Effector memory CD8-positive, alpha-beta T cell (primary cell): ENCODE measurements around the gene SIK2.

Experiments used
- ATAC-seq: fragments of 150-1000 bp; cut with Tn5 transposase; replicated peaks from 2 replicates; pipeline ENCODE4 v1.10.0; 2021; ENCODE audit warnings: mild to moderate bottlenecking, moderate library complexity
- DNase-seq, 3 experiments: peaks; one replicate each; pipeline ENCODE4 v3.0.0; 2021
- H3K27ac Mint-ChIP-seq, 2 donors: one replicate each; pipeline ENCODE4 v1.8.0; 2022; ENCODE audit warnings: mild to moderate bottlenecking in 2 of 2, mixed read lengths in 2 of 2, moderate library complexity in 2 of 2
- H3K27me3 Mint-ChIP-seq, 2 donors: one replicate each; pipeline ENCODE4 v1.8.0; 2022; ENCODE audit warnings: mixed read lengths in 2 of 2
- H3K36me3 Mint-ChIP-seq: one replicate; pipeline ENCODE4 v1.8.0; 2022; ENCODE audit warnings: mild to moderate bottlenecking, moderate library complexity, mixed read lengths; ENCODE audit not compliant: insufficient read depth
- H3K4me1 Mint-ChIP-seq, 2 donors: one replicate each; pipeline ENCODE4 v1.8.0; 2022; ENCODE audit warnings: low read depth in 2 of 2, mixed read lengths in 2 of 2
- H3K4me3 Mint-ChIP-seq, 2 donors: one replicate each; pipeline ENCODE4 v1.8.0; 2022; ENCODE audit warnings: mild to moderate bottlenecking in 2 of 2, mixed read lengths in 2 of 2, moderate library complexity in 2 of 2
- H3K9me3 Mint-ChIP-seq, 2 donors: one replicate each; pipeline ENCODE4 v1.8.0; 2022; ENCODE audit warnings: mixed read lengths in 2 of 2

The SIK2 gene

DNA sequence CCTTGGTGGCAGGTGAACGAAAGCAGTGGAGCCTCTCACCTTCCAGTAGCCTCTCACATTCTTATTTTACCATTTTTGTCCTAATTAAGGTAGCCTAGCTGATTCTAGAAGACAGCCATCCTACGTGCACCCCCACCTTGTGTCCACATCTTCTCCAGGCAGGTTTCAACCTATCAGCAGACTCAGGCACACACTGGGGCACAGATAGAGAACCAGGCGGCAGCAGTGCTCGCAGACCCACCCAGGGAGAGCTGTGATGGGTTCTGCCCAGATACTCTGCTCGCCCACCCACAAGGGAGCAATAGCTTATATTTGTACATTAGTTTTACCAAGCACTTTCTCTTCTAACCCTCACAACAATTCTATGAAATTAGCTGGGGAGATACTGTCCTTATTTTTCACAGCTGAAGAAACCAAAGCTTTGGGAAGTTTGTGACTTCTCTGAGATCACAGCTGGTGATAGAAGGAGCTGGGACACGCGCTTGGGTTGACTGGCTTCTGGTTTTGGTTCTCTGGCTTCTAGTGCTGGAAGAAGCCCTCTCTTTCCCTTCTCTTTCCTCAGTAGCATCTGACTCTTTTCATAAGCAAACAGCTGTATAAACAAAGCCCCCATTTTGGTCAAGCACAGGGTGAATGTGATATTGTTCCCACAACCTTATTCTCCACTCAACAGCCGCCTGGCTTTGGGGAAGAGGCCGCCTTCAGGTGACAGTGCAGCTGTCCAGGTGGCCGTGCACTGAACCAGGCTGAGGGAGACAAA lies 127.0 kb downstream of the SIK2 start:
- Mint-ChIP-seq H3K9me3 (no peaks in the 10 kb centered on the region), H3K27me3 (no peaks in the 10 kb centered on the region), H3K4me3 (no peak overlapping the region), H3K27ac (peak overlapping the region in 1 of 2 donors; percentile 31), H3K4me1 (no peaks in the 10 kb centered on the region), H3K36me3 (peaks cover 25% of the 10 kb centered on the region)
- ATAC-seq (no peak), DNase-seq (no peak)

DNA sequence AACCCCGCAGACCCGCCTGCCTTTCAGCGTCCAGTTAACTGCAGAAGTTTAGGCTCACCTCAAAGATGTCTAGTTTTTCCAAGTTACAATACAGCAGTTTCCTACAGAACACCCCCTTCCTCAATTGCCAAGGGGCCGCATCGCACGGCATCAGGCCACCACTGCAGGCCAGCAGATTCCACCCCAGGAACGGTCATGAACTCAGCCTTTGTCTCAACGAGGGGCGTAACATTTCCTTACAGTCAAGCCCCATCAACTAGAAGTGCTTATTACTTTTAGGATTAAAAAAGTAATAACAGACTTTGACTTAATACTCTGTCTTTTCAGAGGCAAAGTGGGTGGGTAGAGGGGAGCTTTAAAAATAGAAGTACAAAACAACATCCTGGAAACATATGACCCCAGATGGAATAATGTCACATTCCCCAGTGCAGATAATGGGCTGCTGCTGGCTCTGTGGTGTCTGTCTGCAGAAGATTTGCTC lies 127.6 kb downstream of the SIK2 start:
- H3K27ac Mint-ChIP-seq, result peak overlapping the region in 1 of 2 donors; percentile 31
- ATAC-seq (no peak), DNase-seq (no peak)
- H3K4me1 Mint-ChIP-seq, result no peaks in the 10 kb centered on the region
- no peak overlapping the region for H3K4me3 Mint-ChIP-seq
- H3K27me3 Mint-ChIP-seq, result no peaks in the 10 kb centered on the region
- H3K36me3 Mint-ChIP-seq, result peaks cover 20% of the 10 kb centered on the region
- no peaks in the 10 kb centered on the region for H3K9me3 Mint-ChIP-seq

DNA sequence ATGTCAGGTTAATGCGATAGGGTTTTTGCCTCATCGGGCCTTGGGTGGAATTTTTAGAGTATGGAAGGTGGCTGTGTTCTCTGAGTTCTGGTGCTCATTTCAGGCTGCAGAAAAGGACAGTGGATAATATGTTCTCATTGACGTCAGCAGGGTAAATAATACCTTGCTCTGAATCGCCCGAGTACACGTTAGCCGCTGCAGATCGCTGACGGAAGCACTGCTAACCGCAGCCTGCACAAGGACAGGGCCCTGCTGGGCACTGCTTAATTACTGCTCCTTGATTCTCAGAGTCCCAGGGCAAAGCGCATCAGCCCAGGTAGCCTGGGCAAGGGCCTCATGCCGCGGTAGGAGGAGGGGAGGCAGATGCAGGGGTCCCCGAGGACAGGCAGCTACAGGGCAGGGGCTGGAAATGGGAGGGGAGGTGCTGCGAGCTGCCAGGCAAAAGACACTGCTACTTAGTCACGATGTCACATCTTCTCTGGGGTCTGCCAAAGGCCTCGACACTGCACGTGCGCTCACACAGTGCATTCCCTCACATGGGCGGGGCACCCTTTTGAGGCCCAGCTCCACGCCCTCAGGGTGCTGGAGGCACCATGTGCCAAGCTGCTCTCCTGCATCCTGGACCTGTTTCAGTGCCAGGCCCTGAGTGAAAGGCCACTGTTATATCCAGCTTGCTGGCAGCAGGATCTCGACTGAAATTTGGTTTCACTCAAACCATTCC lies 128.8 kb downstream of the SIK2 start:
- no peak overlapping the region for H3K4me3 Mint-ChIP-seq
- DNase-seq (no peak), ATAC-seq (no peak)
- H3K4me1 Mint-ChIP-seq, result no peaks in the 10 kb centered on the region
- peak overlapping the region in 1 of 2 donors; percentile 20 for H3K27ac Mint-ChIP-seq
- peaks cover 13% of the 10 kb centered on the region for H3K36me3 Mint-ChIP-seq
- no peaks in the 10 kb centered on the region for H3K27me3 Mint-ChIP-seq
- H3K9me3 Mint-ChIP-seq, result no peaks in the 10 kb centered on the region

DNA sequence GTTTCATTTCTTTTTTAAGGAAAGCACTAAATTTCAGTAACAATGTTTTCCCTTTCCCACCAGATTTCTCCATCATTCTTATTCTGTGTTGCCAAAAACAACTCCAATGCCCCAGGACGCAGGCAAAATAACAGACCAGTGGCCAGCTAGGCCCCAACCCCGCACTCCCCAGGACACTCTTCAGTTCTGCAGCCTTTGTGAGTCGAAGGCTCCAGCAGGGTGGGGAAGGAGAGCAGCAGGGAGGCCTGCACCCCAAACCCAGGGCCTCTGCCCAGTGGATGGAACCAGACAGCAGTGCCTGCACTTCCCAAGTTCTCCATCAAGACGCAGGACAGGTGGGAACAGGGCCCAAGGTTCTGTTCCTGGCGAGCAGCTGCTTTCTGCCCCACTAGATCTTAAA lies 129.6 kb downstream of the SIK2 start:
- no peak overlapping the region for H3K4me3 Mint-ChIP-seq
- no peaks in the 10 kb centered on the region for H3K9me3 Mint-ChIP-seq
- H3K27me3 Mint-ChIP-seq, result no peaks in the 10 kb centered on the region
- ATAC-seq (no peak), DNase-seq (no peak)
- H3K36me3 Mint-ChIP-seq, result peaks cover 7% of the 10 kb centered on the region
- no peaks in the 10 kb centered on the region for H3K4me1 Mint-ChIP-seq
- H3K27ac Mint-ChIP-seq, result peak overlapping the region in 1 of 2 donors; percentile 35

DNA sequence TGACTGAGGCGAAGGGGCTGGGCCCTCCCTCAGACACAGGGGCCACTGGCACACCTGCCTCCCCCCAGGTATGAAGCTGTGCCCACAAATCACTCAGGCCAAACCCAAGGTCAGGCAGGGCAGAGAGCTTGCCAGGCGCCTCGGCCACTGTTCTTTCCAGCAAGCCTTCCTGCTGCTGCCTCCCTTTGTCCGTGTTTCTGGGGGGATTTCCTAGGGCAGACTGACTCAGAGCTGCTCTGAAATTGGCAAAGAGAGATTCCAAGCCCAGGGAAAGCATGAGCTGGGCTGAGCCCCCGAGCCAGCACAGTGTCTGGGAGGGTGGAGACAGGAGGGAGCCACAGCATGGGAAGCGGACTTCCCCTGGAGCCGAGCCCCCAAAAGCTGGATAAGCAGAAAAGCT lies 130.8 kb downstream of the SIK2 start:
- Mint-ChIP-seq H3K4me1 (no peaks in the 10 kb centered on the region), H3K9me3 (no peaks in the 10 kb centered on the region), H3K27ac (peak overlapping the region in 1 of 2 donors; percentile 20), H3K27me3 (no peaks in the 10 kb centered on the region), H3K4me3 (no peak overlapping the region), H3K36me3 (peaks cover 7% of the 10 kb centered on the region)
- DNase-seq (no peak), ATAC-seq (no peak)

DNA sequence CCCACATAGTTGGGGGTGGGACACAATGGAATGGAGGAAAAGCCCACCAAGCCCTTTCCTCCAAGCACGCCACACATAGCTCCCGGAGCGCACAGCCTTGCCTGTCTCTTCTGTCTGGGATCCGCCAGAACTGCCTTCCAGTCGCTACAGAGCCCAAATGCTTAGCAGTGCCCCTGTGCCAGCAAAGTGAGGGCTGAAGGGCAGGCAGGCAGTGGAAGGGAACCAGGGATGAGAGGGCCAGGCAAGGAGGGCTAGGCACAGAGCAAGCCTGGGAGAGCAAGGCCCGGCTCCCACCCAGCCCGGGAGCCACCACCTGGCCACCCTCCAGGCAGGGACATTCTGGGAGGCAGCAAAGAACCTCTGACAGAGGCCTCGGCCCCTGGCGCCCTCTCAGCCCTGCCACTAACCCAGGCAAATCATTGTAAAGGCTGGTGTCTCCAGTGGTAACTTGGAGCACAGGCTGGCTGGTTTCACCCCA lies 131.4 kb downstream of the SIK2 start:
- no peak for DNase-seq
- ATAC-seq, result no peak
- Mint-ChIP-seq H3K9me3 (no peaks in the 10 kb centered on the region), H3K36me3 (peaks cover 3% of the 10 kb centered on the region), H3K27ac (peak overlapping the region in 1 of 2 donors; percentile 46), H3K4me3 (no peak overlapping the region), H3K27me3 (no peaks in the 10 kb centered on the region), H3K4me1 (no peaks in the 10 kb centered on the region)

DNA sequence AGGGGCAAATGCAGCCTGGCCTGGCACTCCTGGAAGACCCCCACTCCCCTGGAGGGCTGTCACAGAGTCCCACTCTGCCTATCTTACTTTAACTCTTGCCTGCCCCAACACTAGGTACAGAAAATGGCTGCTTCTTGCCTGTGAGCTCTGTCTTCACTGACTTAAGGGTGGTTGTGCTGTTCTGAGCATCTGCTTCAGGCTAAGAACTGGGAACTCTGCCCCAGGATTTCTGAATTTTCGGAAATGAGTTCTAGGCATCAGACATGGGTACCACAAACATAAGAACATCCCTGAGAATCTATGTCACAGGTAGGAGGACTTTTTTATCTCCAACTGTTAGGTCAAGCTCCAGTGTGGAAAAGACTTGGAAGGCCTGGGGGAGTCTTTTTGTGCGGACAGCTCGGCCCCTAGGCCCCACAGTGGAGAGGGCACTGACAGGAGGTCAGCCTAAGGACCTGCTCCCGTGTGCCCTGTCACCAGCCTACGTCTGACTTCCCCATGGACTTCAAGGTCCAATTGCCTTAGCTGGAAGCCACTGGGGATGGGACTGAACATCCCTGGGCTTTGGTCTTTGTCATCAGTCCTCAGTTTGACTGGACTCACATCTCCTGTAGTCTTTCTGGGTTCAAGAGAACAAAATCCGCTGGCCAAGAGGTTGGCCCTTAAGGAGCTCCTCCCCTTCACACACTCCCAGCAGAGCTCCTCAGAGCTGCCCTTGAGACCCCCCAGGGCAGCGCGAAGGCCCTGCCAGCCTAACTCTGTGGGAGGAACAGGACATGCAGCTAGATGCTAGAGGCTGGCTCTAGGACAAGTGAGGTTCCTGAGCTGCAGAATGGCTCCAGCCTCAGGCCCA lies 132.1 kb downstream of the SIK2 start:
- ATAC-seq, result no peak
- H3K4me3 Mint-ChIP-seq, result no peak overlapping the region
- H3K9me3 Mint-ChIP-seq, result no peaks in the 10 kb centered on the region

DNA sequence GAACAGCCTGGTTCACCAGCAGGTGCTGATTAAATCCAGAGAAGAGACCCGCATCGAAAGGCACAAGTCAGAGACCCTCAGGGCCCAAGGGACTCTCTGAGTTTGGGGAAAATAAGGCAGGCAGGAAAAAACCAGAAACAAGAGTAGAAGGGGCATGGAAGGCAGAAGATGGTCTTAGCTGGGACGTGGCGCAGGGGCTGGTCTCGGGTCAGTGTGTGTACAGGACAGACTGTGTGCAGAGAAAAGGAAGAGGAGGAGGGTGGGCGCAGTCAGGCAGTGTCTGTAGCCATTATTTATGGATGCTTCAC lies 132.7 kb downstream of the SIK2 start:
- Mint-ChIP-seq H3K27ac (no peak overlapping the region), H3K4me1 (no peaks in the 10 kb centered on the region), H3K4me3 (no peak overlapping the region), H3K36me3 (peaks cover 13% of the 10 kb centered on the region), H3K9me3 (no peaks in the 10 kb centered on the region), H3K27me3 (no peaks in the 10 kb centered on the region)
- no peak for ATAC-seq
- no peak for DNase-seq

More for the DNA sequence above, 132.1 kb downstream of the SIK2 start:
- no peaks in the 10 kb centered on the region for H3K4me1 Mint-ChIP-seq
- DNase-seq, result no peak
- peaks cover 7% of the 10 kb centered on the region for H3K36me3 Mint-ChIP-seq
- no peaks in the 10 kb centered on the region for H3K27me3 Mint-ChIP-seq
- peak overlapping the region in 1 of 2 donors; percentile 46 for H3K27ac Mint-ChIP-seq

DNA sequence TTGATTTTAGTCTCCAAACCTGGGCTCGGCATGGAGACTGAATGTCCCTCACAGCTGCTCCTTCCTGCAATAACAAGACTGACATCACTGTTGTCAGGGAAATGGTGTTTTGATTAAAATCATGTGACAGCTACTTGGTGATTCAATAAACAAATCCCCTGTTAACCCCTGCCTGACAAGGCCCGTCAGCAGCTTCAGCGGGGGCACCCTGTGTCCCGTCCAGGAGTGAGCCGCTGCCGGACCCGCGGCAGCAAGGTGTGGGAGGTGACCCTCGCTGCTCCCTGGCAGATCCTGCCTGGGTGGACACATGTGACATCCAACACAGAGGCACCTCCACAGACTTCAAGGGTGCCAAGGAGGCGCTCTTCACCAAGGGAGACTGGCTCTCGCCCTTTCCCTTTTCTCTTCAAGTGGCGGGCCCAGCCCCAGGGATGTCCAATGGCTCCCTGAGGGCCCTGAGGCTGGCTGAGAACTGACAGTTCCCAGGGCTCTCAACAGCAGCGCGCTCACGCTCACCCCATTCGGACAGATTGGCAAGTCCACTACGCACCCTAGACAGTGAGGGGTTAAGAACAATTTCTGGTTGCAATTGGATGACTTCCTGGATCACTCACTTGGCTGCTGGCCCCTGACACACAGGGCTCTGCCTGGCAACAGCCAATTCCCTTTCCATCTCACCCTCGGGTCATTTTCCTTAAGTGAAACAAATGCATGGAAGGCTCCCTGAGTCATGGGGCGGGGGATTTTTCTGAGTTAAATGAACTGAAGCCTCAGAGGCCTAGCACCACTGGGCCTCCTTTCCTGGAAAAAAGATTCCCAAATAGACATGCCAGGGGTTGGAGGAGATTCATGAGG lies 133.2 kb downstream of the SIK2 start:
- ATAC-seq (no peak), DNase-seq (no peak)
- Mint-ChIP-seq H3K4me3 (no peak overlapping the region), H3K9me3 (no peaks in the 10 kb centered on the region), H3K27ac (peak overlapping the region; percentile 10 to 38), H3K27me3 (no peaks in the 10 kb centered on the region), H3K36me3 (peaks cover 18% of the 10 kb centered on the region), H3K4me1 (no peaks in the 10 kb centered on the region)

DNA sequence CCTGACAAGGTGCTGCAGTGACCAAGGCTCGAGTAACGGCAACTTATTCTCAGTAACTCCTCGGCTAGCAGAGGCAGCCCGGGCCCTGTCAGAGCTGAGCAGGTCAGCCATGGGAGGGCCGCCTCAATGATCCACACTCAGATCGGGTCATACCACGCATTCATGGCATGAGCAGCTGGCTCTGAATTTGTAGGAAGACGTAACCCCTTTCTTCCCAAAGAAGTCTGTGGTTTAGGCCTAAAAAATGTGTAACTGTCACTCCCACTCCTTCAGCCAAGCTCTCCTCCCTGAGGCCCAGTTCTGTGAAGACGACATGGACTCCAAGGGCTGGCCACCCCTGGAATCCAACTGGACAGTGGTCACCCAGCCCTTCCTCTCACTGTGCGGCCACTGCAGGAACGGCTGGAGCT lies 133.9 kb downstream of the SIK2 start:
- Mint-ChIP-seq H3K27ac (peak overlapping the region in 1 of 2 donors; percentile 10), H3K4me1 (peaks cover 0 to 3% of the 10 kb centered on the region in 2 donors), H3K27me3 (no peaks in the 10 kb centered on the region), H3K9me3 (no peaks in the 10 kb centered on the region), H3K36me3 (peaks cover 24% of the 10 kb centered on the region), H3K4me3 (no peak overlapping the region)
- ATAC-seq (no peak), DNase-seq (no peak)

DNA sequence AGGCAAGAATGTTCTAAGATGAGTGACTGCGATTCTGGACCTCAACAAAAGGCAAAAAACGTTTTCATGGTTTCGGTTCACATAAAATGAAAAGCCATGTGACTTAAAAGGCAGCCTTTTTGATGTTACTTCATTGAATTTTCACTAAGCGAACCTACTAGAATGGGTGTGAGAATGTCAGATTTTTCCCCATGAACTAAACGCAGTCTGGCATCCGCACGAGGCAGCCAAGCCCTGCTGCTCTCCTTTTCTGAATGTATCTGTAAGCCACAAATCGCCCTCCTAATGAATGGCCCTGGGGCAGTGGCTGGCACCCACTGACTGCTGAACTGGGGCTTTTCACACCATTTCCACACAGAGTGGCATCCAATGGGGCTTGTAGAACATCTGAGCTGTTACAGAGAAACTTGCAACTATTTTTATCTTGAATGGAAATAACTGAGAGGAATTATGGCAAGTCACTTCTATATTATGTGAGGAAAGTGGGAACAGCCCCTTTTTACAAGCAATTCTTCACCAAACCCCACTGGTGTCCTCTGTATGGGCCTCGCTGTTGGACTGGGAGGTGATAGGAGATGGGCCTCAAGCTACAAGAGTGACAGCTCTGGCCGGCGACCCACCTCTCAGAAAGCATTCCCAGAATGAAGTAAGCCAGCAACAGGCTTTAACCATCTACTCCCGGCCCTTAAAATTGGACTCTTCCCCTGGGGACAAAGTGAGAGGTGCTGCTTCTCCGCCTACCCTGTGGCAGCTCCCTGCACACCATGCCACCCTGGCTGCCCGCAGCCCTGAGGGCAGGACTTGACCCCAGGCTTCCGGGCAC lies 134.6 kb downstream of the SIK2 start:
- Mint-ChIP-seq H3K4me3 (no peak overlapping the region), H3K27me3 (no peaks in the 10 kb centered on the region), H3K4me1 (peaks cover 0 to 3% of the 10 kb centered on the region in 2 donors), H3K36me3 (peaks cover 25% of the 10 kb centered on the region), H3K27ac (peak overlapping the region; percentile 10 to 62), H3K9me3 (no peaks in the 10 kb centered on the region)
- no peak for ATAC-seq
- no peak for DNase-seq
